ENCODE measurements around the gene CECR2.

The CECR2 gene

GRCh38 chr22:17576470-17576869, 207.2 kb downstream of the CECR2 start:
- no peak for DNase-seq

GRCh38 chr22:17578136-17578754, 209.0 kb downstream of the CECR2 start:
- DNase-seq: no peak

- no peak for DNase-seq
These were observed 210.3 kb downstream of the CECR2 start for GRCh38 chr22:17579535-17579981.

- no peak for DNase-seq
These were observed 211.3 kb downstream of the CECR2 start for GRCh38 chr22:17580441-17581031.

- no peak for DNase-seq
These were observed 211.8 kb downstream of the CECR2 start for GRCh38 chr22:17581056-17581455.

GRCh38 chr22:17581631-17582030, 212.4 kb downstream of the CECR2 start:
- DNase-seq: no peak

GRCh38 chr22:17583151-17583550, 213.9 kb downstream of the CECR2 start:
- no peak for DNase-seq

GRCh38 chr22:17586831-17587440, 217.7 kb downstream of the CECR2 start:
- no peak for DNase-seq

GRCh38 chr22:17587629-17588028, 218.4 kb downstream of the CECR2 start:
- DNase-seq: no peak

GRCh38 chr22:17588606-17589005, 219.3 kb downstream of the CECR2 start:
- no peak for DNase-seq

- DNase-seq: no peak
These were observed 220.6 kb downstream of the CECR2 start for GRCh38 chr22:17589810-17590375.

- no peak for DNase-seq
These were observed 221.3 kb downstream of the CECR2 start for GRCh38 chr22:17590586-17590985.

GRCh38 chr22:17592201-17592600, 222.9 kb downstream of the CECR2 start:
- DNase-seq: no peak

- no peak for DNase-seq
These were observed 227.0 kb downstream of the CECR2 start for GRCh38 chr22:17596226-17596625.

- no peak for DNase-seq
These were observed 228.0 kb downstream of the CECR2 start for GRCh38 chr22:17597217-17597616.

GRCh38 chr22:17598318-17598717, 229.1 kb downstream of the CECR2 start:
- DNase-seq: no peak

- no peak for DNase-seq
These were observed 231.8 kb downstream of the CECR2 start for GRCh38 chr22:17601031-17601430.

- no peak for DNase-seq
These were observed 234.4 kb downstream of the CECR2 start for GRCh38 chr22:17603668-17604067.

GRCh38 chr22:17606496-17606895, 237.2 kb downstream of the CECR2 start:
- DNase-seq: no peak

Measured in stimulated activated CD4-positive, alpha-beta T cell treated with anti-CD3 and anti-CD28 coated beads, Interleukin-4, amount 100 ng/mL, for 24 hours (primary cell).